Neural cell (in vitro differentiated cells): ENCODE data around the gene CYP3A7. TPM values are rescaled to one million over a fixed set of nuclear protein-coding genes. Genes with fewer than 3 reads are reported as not detected.

ENCODE experiments used
- H2AFZ ChIP-seq: fragments of 200-600, 300-800 bp; sonication (generic), shearing (Covaris generic); 2 replicates; pipeline ENCODE4 v1.6.0; 2014; ENCODE audit warnings: low read depth, mild to moderate bottlenecking, antibody characterized with exemption, low read length, moderate library complexity
- H3F3A ChIP-seq: fragments of 200-600 bp; shearing (Covaris generic); 2 replicates; pipeline ENCODE4 v1.6.1; 2016; ENCODE audit warnings: mild to moderate bottlenecking, moderate library complexity, mixed read lengths, antibody characterized with exemption, low read length; ENCODE audit not compliant: insufficient read depth, poor library complexity, severe bottlenecking
- H3K27ac ChIP-seq: fragments of 200-600, 300-800 bp; sonication (generic), shearing (Covaris generic); 2 replicates; pipeline ENCODE4 v1.5.1; 2014; ENCODE audit warnings: mild to moderate bottlenecking, low read length, moderate library complexity
- H3K27me3 ChIP-seq: fragments of 300-800, 200-600 bp; sonication (generic), shearing (Covaris generic); 2 replicates; pipeline ENCODE4 v1.6.0; 2014; ENCODE audit warnings: mild to moderate bottlenecking, low read depth, low read length, moderate library complexity; ENCODE audit not compliant: insufficient read depth
- H3K36me3 ChIP-seq: fragments of 300-800, 200-600 bp; sonication (generic), shearing (Covaris generic); 2 replicates; pipeline ENCODE4 v1.5.1; 2014; ENCODE audit warnings: mild to moderate bottlenecking, antibody characterized with exemption, low read length, moderate library complexity; ENCODE audit not compliant: insufficient read depth
- H3K4me2 ChIP-seq: fragments of 300-800, 200-600 bp; sonication (generic), shearing (Covaris generic); 2 replicates; pipeline ENCODE4 v1.6.0; 2014; ENCODE audit warnings: mild to moderate bottlenecking, low read length
- H3K4me3 ChIP-seq: fragments of 300-800, 200-600 bp; sonication (generic), shearing (Covaris generic); 2 replicates; pipeline ENCODE4 v1.5.1; 2014; ENCODE audit warnings: mild to moderate bottlenecking, low read length, moderate library complexity
- H3K79me2 ChIP-seq: fragments of 200-600 bp; shearing (Covaris generic); replicated peaks from 2 replicates; pipeline ENCODE4 v1.6.0; 2014; ENCODE audit warnings: mild to moderate bottlenecking, low read length, moderate library complexity; ENCODE audit not compliant: insufficient read depth
- H3K9ac ChIP-seq: fragments of 300-800, 200-600 bp; sonication (generic), shearing (Covaris generic); 2 replicates; pipeline ENCODE4 v1.6.1; 2016; ENCODE audit warnings: mild to moderate bottlenecking, low read length, mixed read lengths
- H3K9me2 ChIP-seq: fragments of 200-600 bp; shearing (Covaris generic); 2 replicates; pipeline ENCODE4 v1.6.1; 2016; ENCODE audit warnings: mild to moderate bottlenecking, low read length, mixed read lengths; ENCODE audit not compliant: insufficient read depth
- H3K9me3 ChIP-seq: fragments of 200-600, 300-800 bp; sonication (generic), shearing (Covaris generic); 2 replicates; pipeline ENCODE4 v1.6.1; 2016; ENCODE audit warnings: mild to moderate bottlenecking, mixed run types, low read length, moderate library complexity, mixed read lengths
- H4K20me1 ChIP-seq: fragments of 200-600 bp; shearing (Covaris generic); 2 replicates; pipeline ENCODE4 v1.6.1; 2016; ENCODE audit warnings: mild to moderate bottlenecking, mixed run types; ENCODE audit not compliant: insufficient read depth
- EP300 ChIP-seq: fragments of 450-650 bp; conservative IDR thresholded peaks from 2 replicates; pipeline ENCODE4 v1.6.1; 2014; ENCODE audit warnings: antibody characterized with exemption, mild to moderate bottlenecking, moderate library complexity; ENCODE audit not compliant: poor library complexity, severe bottlenecking
- EZH2 ChIP-seq: fragments of 200-600, 300-800 bp; shearing (Covaris generic), sonication (generic); IDR thresholded peaks from 2 replicates; pipeline ENCODE4 v1.6.1; 2014; ENCODE audit warnings: antibody characterized with exemption, low read length, borderline replicate concordance, mild to moderate bottlenecking; ENCODE audit not compliant: insufficient read depth, poor library complexity, severe bottlenecking
- MXI1 ChIP-seq: fragments of 450-650 bp; conservative IDR thresholded peaks from 2 replicates; pipeline ENCODE4 v1.6.1; 2014; ENCODE audit warnings: antibody characterized with exemption, mild to moderate bottlenecking; ENCODE audit not compliant: poor library complexity, severe bottlenecking
- POLR2AphosphoS5 ChIP-seq: IDR thresholded peaks from 2 replicates; pipeline ENCODE4 v1.6.1; 2012
- RAD21 ChIP-seq: fragments of 450-650 bp; conservative IDR thresholded peaks from 2 replicates; pipeline ENCODE4 v1.6.1; 2014; ENCODE audit warnings: antibody characterized with exemption, mild to moderate bottlenecking, moderate library complexity
- SMC3 ChIP-seq: fragments of 450-650 bp; conservative IDR thresholded peaks from 2 replicates; pipeline ENCODE4 v1.6.1; 2014; ENCODE audit warnings: antibody characterized with exemption, mild to moderate bottlenecking, moderate library complexity; ENCODE audit not compliant: poor library complexity
- TAF1 ChIP-seq: IDR thresholded peaks from 2 replicates; pipeline ENCODE4 v1.6.1; 2012; ENCODE audit warnings: low read depth
- polyA minus RNA-seq: library from RNA; depleted of rRNA, polyadenylated mRNA; stranded (reverse); fragments of >200 nt; gene quantifications from 2 replicates; pipeline ENCODE4 v1.2.3, GENCODE V29; 2014
- polyA plus RNA-seq: library from polyadenylated mRNA; depleted of rRNA; stranded (reverse); fragments of >200 nt; gene quantifications from 2 replicates; pipeline ENCODE4 v1.2.3, GENCODE V29; 2014
- TF ChIP-seq, protein P1 (sequence below): fragments of 450-650 bp; IDR thresholded peaks from 2 replicates; pipeline ENCODE4 v1.5.1; 2014; ENCODE audit warnings: antibody characterized with exemption, mild to moderate bottlenecking, moderate library complexity; ENCODE audit not compliant: poor library complexity, severe bottlenecking
- TF ChIP-seq, protein P2 (sequence below): IDR thresholded peaks from 2 replicates; pipeline ENCODE4 v1.6.1; 2012; ENCODE audit warnings: borderline replicate concordance

CYP3A7 gene
- polyA plus RNA-seq (not detected in 2 replicates), polyA minus RNA-seq (not detected in 2 replicates)

DNA sequence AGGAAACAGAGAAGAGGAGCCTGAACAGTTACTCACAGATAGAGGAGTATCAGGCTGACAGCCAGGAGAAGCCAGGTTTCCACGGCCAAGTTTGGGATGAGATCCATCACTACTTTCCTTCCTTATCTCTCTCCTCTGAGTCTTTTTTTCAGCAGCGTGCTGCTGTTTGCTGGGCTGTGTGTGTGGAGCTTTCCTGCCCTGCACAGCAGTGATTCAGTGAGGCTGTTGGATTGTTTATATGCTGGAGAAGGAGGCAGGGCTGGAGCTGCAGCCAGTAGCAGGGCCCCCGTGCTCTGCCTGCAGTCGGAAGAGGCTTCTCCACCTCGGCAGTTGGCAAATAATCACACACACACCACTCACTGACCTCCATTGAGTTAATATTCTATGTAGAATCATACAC lies at the start of gene CYP3A7:
Gene CYP3A7 (minus strand): TSS at position 210 of the 400 bp plus-strand sequence. CDS start 103 bp downstream, at position 107.
- H3K9me2 ChIP-seq = no peaks in the 10 kb centered on the region
- H3K9ac ChIP-seq = no peak within 1 kb of the TSS
- H3K9me3 ChIP-seq = no peaks in the 10 kb centered on the region
- H2AFZ ChIP-seq = no peak within 1 kb of the TSS
- no peaks in the 10 kb centered on the region for H3F3A ChIP-seq
- H3K27me3 ChIP-seq = no peaks in the 10 kb centered on the region
- H3K4me2 ChIP-seq = no peak within 1 kb of the TSS
- TF ChIP-seq POLR2AphosphoS5 (no peak), MXI1 (no peak), EZH2 (no peak), TAF1 (no peak), RAD21 (no peak), SMC3 (no peak), EP300 (no peak)
- TF ChIP-seq, protein P1, sequence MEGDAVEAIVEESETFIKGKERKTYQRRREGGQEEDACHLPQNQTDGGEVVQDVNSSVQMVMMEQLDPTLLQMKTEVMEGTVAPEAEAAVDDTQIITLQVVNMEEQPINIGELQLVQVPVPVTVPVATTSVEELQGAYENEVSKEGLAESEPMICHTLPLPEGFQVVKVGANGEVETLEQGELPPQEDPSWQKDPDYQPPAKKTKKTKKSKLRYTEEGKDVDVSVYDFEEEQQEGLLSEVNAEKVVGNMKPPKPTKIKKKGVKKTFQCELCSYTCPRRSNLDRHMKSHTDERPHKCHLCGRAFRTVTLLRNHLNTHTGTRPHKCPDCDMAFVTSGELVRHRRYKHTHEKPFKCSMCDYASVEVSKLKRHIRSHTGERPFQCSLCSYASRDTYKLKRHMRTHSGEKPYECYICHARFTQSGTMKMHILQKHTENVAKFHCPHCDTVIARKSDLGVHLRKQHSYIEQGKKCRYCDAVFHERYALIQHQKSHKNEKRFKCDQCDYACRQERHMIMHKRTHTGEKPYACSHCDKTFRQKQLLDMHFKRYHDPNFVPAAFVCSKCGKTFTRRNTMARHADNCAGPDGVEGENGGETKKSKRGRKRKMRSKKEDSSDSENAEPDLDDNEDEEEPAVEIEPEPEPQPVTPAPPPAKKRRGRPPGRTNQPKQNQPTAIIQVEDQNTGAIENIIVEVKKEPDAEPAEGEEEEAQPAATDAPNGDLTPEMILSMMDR = no peak
- TF ChIP-seq, protein P2, sequence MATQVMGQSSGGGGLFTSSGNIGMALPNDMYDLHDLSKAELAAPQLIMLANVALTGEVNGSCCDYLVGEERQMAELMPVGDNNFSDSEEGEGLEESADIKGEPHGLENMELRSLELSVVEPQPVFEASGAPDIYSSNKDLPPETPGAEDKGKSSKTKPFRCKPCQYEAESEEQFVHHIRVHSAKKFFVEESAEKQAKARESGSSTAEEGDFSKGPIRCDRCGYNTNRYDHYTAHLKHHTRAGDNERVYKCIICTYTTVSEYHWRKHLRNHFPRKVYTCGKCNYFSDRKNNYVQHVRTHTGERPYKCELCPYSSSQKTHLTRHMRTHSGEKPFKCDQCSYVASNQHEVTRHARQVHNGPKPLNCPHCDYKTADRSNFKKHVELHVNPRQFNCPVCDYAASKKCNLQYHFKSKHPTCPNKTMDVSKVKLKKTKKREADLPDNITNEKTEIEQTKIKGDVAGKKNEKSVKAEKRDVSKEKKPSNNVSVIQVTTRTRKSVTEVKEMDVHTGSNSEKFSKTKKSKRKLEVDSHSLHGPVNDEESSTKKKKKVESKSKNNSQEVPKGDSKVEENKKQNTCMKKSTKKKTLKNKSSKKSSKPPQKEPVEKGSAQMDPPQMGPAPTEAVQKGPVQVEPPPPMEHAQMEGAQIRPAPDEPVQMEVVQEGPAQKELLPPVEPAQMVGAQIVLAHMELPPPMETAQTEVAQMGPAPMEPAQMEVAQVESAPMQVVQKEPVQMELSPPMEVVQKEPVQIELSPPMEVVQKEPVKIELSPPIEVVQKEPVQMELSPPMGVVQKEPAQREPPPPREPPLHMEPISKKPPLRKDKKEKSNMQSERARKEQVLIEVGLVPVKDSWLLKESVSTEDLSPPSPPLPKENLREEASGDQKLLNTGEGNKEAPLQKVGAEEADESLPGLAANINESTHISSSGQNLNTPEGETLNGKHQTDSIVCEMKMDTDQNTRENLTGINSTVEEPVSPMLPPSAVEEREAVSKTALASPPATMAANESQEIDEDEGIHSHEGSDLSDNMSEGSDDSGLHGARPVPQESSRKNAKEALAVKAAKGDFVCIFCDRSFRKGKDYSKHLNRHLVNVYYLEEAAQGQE = no peak
- H3K36me3 ChIP-seq = no peaks in the 10 kb centered on the region
- no peak within 1 kb of the TSS for H3K4me3 ChIP-seq
- H3K27ac ChIP-seq = no peak within 1 kb of the TSS
- H3K79me2 ChIP-seq = no peaks in the 10 kb centered on the region
- H4K20me1 ChIP-seq = no peaks in the 10 kb centered on the region

DNA sequence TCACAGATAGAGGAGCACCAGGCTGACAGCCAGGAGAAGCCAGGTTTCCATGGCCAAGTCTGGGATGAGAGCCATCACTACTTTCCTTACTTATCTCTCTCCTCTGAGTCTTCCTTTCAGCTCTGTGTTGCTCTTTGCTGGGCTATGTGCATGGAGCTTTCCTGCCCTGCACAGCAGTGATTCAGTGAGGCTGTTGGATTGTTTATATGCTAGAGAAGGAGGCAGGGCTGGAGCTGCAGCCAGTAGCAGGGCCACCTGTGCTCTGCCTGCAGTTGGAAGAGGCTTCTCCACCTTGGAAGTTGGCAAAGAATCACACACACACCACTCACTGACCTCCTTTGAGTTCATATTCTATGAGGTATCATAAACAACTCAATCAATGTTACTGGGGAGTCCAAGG lies 49.0 kb upstream of the CYP3A7 start, which contains the start of gene CYP3A4:
Gene CYP3A4 (minus strand): TSS at position 178 of the 400 bp plus-strand sequence. CDS start 103 bp downstream, at position 75.
- Histone ChIP-seq H3K4me2 (no peak within 1 kb of the TSS), H3K27me3 (no peaks in the 10 kb centered on the region), H2AFZ (no peak within 1 kb of the TSS), H4K20me1 (no peaks in the 10 kb centered on the region), H3K9me2 (no peaks in the 10 kb centered on the region), H3F3A (no peaks in the 10 kb centered on the region), H3K27ac (no peak within 1 kb of the TSS), H3K9ac (no peak within 1 kb of the TSS), H3K4me3 (no peak within 1 kb of the TSS), H3K79me2 (no peaks in the 10 kb centered on the region), H3K36me3 (no peaks in the 10 kb centered on the region), H3K9me3 (no peaks in the 10 kb centered on the region)
- TF ChIP-seq SMC3 = no peak
- no peak for TF ChIP-seq POLR2AphosphoS5
- TF ChIP-seq, protein P2 = no peak
- no peak for TF ChIP-seq MXI1
- no peak for TF ChIP-seq EP300
- no peak for TF ChIP-seq RAD21
- no peak for TF ChIP-seq EZH2
- no peak for TF ChIP-seq TAF1
- TF ChIP-seq, protein P1 = no peak
